VCaP (cell line): ENCODE results near the gene TMEM244.

Source experiments
- H3K27ac ChIP-seq: fragments of 450-650 bp; 2 replicates; pipeline ENCODE4 v1.5.1; 2017
- CTCF ChIP-seq: fragments of 450-650 bp; conservative IDR thresholded peaks from 2 replicates; pipeline ENCODE4 v1.5.1; 2017; ENCODE audit warnings: mild to moderate bottlenecking, moderate library complexity

The TMEM244 gene

GRCh38 chr6:129789974-129790373 lies 71.1 kb downstream of the TMEM244 start:
- no peak overlapping the region for H3K27ac ChIP-seq
- TF ChIP-seq CTCF, result no peak

- H3K27ac ChIP-seq, result no peak overlapping the region
- TF ChIP-seq CTCF, result no peak
Measured at GRCh38 chr6:129787816-129788215, 73.3 kb downstream of the TMEM244 start.

- H3K27ac ChIP-seq, result no peak overlapping the region
- TF ChIP-seq CTCF, result no peak
Measured at GRCh38 chr6:129786548-129786947, 74.6 kb downstream of the TMEM244 start.

GRCh38 chr6:129785756-129786135 lies 75.4 kb downstream of the TMEM244 start:
- H3K27ac ChIP-seq, result no peak overlapping the region
- no peak for TF ChIP-seq CTCF

GRCh38 chr6:129785047-129785755 lies 75.9 kb downstream of the TMEM244 start:
- no peak overlapping the region for H3K27ac ChIP-seq
- TF ChIP-seq CTCF, result no peak
